HEK293T (cell line): Measurements from ENCODE around the gene CSTF3.

Experiments used
- CTCF ChIA-PET: fragments of 350-600 bp; formaldehyde crosslinking; extraction: SDS; loops from one replicate; lab custom pipeline; 2021; ENCODE audit warnings: antibody characterized with exemption, inconsistent platforms; lab: Yijun Ruan, JAX
- POLR2A ChIA-PET: fragments of 350-600 bp; formaldehyde crosslinking; extraction: SDS; loops from one replicate; lab custom pipeline; 2020; ENCODE audit warnings: antibody characterized with exemption, inconsistent platforms; lab: Yijun Ruan, JAX
- DNase-seq: peaks from one replicate; pipeline ENCODE4 v3.0.0; 2012; ENCODE audit warnings: mixed read lengths; ENCODE audit errors: extremely low spot score
- ARNT ChIP-seq: fragments of 450-650 bp; IDR thresholded peaks from 2 replicates; pipeline ENCODE4 v1.6.1; 2017; ENCODE audit warnings: mild to moderate bottlenecking
- BHLHE40 ChIP-seq: fragments of 450-650 bp; IDR thresholded peaks from 2 replicates; pipeline ENCODE4 v1.6.1; 2016; ENCODE audit warnings: mild to moderate bottlenecking, moderate library complexity, borderline replicate concordance
- CTBP1 ChIP-seq: fragments of 450-650 bp; IDR thresholded peaks from 2 replicates; pipeline ENCODE4 v1.6.1; 2016; ENCODE audit warnings: borderline replicate concordance
- ELF4 ChIP-seq: fragments of 450-650 bp; IDR thresholded peaks from 2 replicates; pipeline ENCODE4 v1.6.1; 2017; ENCODE audit warnings: antibody characterized with exemption
- FOXA1 ChIP-seq: fragments of 450-650 bp; IDR thresholded peaks from 2 replicates; pipeline ENCODE4 v1.6.1; 2016; ENCODE audit warnings: mild to moderate bottlenecking
- FOXK2 ChIP-seq: fragments of 450-650 bp; IDR thresholded peaks from 2 replicates; pipeline ENCODE4 v1.6.1; 2016; ENCODE audit warnings: mild to moderate bottlenecking
- FOXM1 ChIP-seq: fragments of 450-650 bp; IDR thresholded peaks from 2 replicates; pipeline ENCODE4 v1.6.1; 2017; ENCODE audit warnings: mild to moderate bottlenecking, borderline replicate concordance
- HDGF ChIP-seq: fragments of 450-650 bp; IDR thresholded peaks from 2 replicates; pipeline ENCODE4 v1.6.1; 2017; ENCODE audit warnings: antibody characterized with exemption, borderline replicate concordance
- L3MBTL2 ChIP-seq: fragments of 450-650 bp; conservative IDR thresholded peaks from 2 replicates; pipeline ENCODE4 v1.6.1; 2016; ENCODE audit warnings: mild to moderate bottlenecking
- LEF1 ChIP-seq: fragments of 450-650 bp; IDR thresholded peaks from 2 replicates; pipeline ENCODE4 v1.6.1; 2017; ENCODE audit warnings: mild to moderate bottlenecking, borderline replicate concordance
- NFRKB ChIP-seq: fragments of 450-650 bp; IDR thresholded peaks from 2 replicates; pipeline ENCODE4 v1.6.1; 2016; ENCODE audit warnings: mild to moderate bottlenecking, moderate library complexity
- SP1 ChIP-seq: fragments of 450-650 bp; IDR thresholded peaks from 2 replicates; pipeline ENCODE4 v1.6.1; 2017
- SUZ12 ChIP-seq: fragments of 450-650 bp; IDR thresholded peaks from 2 replicates; pipeline ENCODE4 v1.6.1; 2016; ENCODE audit warnings: mild to moderate bottlenecking
- TARDBP ChIP-seq: fragments of 450-650 bp; IDR thresholded peaks from 2 replicates; pipeline ENCODE4 v1.6.1; 2016
- ZNF384 ChIP-seq: fragments of 450-650 bp; IDR thresholded peaks from 2 replicates; pipeline ENCODE4 v1.6.1; 2016
- TF ChIP-seq, protein P1 (sequence below): fragments of 450-650 bp; IDR thresholded peaks from 2 replicates; pipeline ENCODE4 v1.6.1; 2016

The CSTF3 gene

DNA sequence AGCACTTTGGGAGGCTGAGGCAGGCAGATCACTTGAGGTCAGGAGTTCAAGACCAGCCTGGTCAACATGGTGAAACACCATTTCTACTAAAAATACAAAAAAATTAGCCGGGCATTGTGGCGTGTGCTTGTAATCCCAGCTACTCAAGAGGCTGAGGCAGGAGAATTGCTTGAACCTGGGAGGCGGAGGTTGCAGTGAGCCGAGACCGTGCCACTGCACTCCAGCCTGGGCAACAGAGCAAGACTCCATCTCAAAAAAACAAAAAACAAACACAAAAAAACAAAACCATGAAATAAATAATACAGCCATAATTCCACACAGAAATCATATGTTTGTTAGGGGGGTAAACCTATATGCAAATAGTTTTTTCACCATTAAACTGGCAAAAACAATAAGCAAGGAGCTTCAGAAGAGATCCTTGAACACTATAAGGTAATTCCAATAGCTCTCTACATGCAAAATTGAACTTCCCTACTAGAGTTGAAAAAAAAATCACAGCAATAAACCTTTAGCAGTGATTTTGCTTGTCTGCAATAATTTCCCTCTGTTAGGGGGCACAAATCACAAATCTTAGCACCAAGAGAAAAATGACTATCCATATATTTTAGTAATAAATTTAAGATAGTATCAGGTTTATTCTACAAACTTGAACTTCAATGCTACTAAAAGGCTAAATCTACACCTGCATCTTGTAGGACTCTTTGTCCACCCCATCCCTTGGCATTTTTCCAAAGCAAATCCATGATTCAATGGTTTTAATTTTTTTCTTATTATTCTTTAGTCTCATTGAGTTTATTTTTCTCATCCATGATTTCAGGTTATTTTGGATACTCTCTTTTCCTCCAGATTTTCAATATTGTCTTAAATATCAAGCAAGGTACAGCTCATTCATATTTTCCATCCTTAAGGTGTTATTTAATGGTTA lies 3.9 kb downstream of the CSTF3 start:
- POLR2A ChIA-PET, result no interaction called here
- no peak for DNase-seq

DNA sequence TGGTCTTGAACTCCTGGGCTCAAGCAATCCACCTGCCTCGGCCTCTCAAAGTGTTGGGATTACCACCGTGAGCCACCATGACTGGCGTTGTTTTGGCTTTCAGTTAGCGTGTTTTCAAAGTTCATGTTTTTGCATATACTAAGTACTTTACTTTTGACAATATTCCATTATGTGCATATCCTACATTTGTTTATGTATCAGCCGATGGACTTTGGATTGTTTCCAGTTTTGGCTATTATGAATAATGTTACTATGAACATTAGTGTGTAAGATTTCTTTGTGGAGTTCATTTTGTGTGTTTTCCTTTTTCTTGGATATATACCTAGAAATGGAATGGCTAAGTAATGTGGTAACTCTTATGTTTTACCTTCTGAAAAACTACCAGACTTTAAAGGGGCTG lies 9.9 kb downstream of the CSTF3 start:
- TF ChIP-seq ELF4 (no peak), FOXK2 (no peak), SP1 (no peak), HDGF (no peak), NFRKB (no peak), FOXM1 (no peak), L3MBTL2 (no peak), ARNT (no peak), CTBP1 (no peak), ZNF384 (no peak), BHLHE40 (no peak), TARDBP (no peak), FOXA1 (no peak), SUZ12 (no peak)
- TF ChIP-seq, protein P1, sequence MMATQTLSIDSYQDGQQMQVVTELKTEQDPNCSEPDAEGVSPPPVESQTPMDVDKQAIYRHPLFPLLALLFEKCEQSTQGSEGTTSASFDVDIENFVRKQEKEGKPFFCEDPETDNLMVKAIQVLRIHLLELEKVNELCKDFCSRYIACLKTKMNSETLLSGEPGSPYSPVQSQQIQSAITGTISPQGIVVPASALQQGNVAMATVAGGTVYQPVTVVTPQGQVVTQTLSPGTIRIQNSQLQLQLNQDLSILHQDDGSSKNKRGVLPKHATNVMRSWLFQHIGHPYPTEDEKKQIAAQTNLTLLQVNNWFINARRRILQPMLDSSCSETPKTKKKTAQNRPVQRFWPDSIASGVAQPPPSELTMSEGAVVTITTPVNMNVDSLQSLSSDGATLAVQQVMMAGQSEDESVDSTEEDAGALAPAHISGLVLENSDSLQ, result no peak
- CTCF ChIA-PET, result no interaction called here
- POLR2A ChIA-PET, result no interaction called here
- DNase-seq, result no peak

More for the DNA sequence above, 3.9 kb downstream of the CSTF3 start:
- TF ChIP-seq SUZ12 (no peak), FOXM1 (no peak), L3MBTL2 (no peak), NFRKB (no peak), SP1 (no peak), HDGF (no peak), FOXA1 (no peak), TARDBP (no peak), CTBP1 (no peak)
- TF ChIP-seq, protein P1, result no peak
- CTCF ChIA-PET, result interaction anchor here (0.6 to 0.7 kb wide), 3 partner anchors 8 to 727 kb away, joined by 3 read pairs; no protein-coding TSS in a partner anchor

DNA sequence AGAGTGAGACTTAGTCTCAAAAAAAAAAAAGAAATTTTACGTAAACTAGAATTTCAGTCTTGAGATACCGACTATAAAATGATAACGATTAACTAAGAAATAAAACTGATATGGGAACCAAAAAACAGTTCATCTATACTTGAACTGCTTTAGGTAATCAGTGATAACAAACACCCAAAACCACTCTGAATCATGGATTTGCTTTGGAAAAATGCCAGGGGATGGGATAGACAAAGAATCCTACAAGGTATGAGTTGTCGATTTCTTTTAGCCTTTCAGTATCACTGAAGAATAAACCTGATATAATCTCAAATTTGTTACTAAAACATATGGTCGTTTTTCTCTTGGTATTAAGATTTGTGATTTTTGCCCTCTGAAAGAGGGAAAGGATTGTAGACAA lies 13.7 kb downstream of the CSTF3 start:
- ChIA-PET POLR2A (no interaction called here), CTCF (no interaction called here)
- DNase-seq, result no peak
- TF ChIP-seq ELF4 (no peak), NFRKB (no peak), FOXM1 (no peak), L3MBTL2 (no peak)
- TF ChIP-seq, protein P1, result no peak

DNA sequence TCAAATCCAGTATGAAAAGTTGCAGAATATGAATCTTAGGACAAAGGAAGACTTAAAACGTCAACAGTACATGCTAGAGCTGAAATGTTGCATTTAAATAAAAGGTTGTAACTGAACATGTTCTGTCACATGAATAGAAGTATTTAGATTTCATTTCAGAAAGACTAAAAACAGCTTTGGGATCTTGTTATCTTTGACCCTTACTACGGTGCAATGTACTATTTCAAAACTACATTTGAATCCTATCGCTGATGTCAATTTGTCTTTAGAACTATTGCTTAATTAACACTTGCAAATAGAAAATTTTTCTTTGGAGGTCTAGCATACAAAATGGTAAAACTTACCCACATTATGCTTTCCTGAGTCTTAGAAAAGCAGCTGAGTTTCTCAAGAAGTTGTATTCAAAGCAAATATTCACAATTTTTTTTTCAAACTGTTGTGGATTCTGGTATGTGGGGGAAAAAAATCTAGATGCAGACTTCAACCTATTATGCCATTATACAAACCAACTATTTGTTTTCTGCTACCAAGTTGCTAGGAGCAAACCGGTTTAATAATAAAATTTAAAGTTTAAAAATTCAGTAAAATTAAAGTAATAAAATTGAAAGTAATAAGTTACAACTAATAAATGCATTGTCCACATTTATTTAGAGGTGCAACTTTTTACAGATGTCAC lies 25.4 kb downstream of the CSTF3 start:
- ChIA-PET CTCF (no interaction called here), POLR2A (no interaction called here)
- no peak for DNase-seq
- no peak for TF ChIP-seq SP1
- no peak for TF ChIP-seq FOXA1
- TF ChIP-seq LEF1, result no peak
- TF ChIP-seq L3MBTL2, result no peak

DNA sequence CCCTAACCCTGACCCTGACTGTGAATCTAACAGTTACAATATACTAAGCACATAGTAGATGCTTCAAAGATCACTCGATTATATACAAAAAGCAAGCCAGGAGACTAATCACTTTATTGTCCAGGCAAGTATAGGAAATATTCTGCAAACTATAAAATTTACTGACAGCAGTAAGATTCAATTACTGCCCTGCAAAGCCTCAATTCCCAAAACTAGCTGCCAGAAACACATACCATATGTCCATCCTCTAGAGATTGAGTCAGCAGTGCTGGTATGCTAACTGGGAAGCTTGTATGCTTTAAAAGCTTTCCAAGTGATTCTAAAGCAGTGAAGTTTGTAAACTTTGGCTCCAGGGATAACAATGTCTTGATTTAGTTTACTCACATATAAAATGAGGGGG lies 26.1 kb downstream of the CSTF3 start:
- CTCF ChIA-PET, result interaction anchor here (1.0 kb wide), 1 partner anchor 323 kb away, joined by 3 read pairs; no protein-coding TSS in a partner anchor
- TF ChIP-seq BHLHE40 (no peak), ELF4 (no peak)
- POLR2A ChIA-PET, result no interaction called here
- no peak for DNase-seq

DNA sequence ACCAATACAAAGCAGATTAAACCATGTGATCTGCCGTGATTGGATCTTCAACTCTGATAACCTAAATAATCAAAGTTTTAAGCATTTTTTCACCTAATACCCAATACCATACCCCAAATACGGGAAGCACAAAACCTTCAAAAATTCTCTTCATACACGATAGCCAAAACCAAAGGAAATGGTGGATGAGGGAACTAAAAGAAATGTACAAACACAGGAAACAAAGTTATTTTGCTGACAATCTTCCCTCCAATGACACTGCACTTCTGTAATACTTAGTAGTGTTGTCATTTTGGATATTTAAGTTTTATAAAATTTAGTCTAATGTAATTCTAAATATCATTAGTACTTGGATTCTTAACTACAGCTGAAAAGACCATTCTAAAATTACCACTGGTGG lies 27.0 kb downstream of the CSTF3 start:
- DNase-seq, result no peak
- ChIA-PET CTCF (interaction anchor here (1.0 kb wide), 1 partner anchor 324 kb away, joined by 3 read pairs; no protein-coding TSS in a partner anchor), POLR2A (no interaction called here)
- TF ChIP-seq BHLHE40, result no peak
- TF ChIP-seq, protein P1, result no peak
- TF ChIP-seq FOXA1, result no peak
- TF ChIP-seq FOXM1, result no peak
- no peak for TF ChIP-seq SUZ12
- no peak for TF ChIP-seq SP1
- no peak for TF ChIP-seq CTBP1
- TF ChIP-seq ARNT, result no peak
- no peak for TF ChIP-seq L3MBTL2
- TF ChIP-seq HDGF, result no peak
- no peak for TF ChIP-seq FOXK2
- TF ChIP-seq NFRKB, result no peak
- no peak for TF ChIP-seq TARDBP
- no peak for TF ChIP-seq LEF1
- no peak for TF ChIP-seq ZNF384
- no peak for TF ChIP-seq ELF4
